ENCODE results near the gene NDST1.

Gene NDST1

DNA sequence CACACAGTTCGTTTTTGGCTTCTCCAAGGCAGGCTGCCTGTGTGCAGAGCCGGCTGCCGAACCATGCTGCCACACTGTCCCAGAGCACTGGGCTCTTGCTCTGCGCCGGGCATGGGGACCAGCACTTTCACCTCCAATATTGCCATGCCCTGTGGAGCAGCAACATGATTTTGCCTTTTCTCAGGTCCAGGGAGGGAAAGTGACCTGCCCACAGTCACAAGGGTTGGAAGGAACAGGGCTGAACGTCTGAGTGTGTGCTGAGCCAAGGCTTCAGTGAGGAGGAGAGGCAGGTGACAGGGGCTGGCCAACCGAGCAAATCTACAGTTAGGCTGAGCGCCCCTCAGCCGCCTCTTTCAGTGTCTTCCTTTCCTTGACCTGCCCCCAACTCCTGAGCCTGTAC, 98.5 kb downstream of the NDST1 start:
- no peak for DNase-seq (ENCODE audit: low read depth, low spot score)

DNA sequence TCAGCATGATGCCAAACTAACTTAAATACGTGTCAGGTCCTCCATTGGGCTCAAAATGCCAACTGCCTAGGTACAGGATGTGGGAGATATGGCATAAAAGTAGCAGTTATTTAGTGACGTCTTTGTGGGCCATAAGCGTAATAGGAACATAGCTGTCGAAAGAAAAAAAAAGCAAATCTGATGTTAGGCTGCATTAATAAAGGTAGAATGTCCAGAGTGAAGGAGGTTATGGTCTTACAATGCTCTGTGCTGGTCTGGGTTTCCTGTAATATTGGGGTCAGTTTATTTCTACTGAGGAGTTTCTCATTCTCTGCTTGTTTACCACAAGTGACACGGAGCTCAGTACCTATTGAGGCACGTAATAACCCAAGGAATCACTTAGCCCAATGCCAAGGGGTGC, 99.2 kb downstream of the NDST1 start:
- DNase-seq (ENCODE audit: low read depth, low spot score) = no peak

All from activated CD4-positive, CD25-positive, alpha-beta regulatory T cell treated with anti-CD3 and anti-CD28 coated beads, Interleukin-2, amount 50 U/mL, for 16 hours (primary cell).